Endothelial cell of umbilical vein (primary cell): ENCODE results near the gene LGMN. TPM values are rescaled to one million over a fixed set of nuclear protein-coding genes. Genes with fewer than 3 reads are reported as not detected.
A peak's percentile ranks its signal among the peaks of the same experiment; 100 is the strongest.

Source experiments
- BruUV-seq: library from RNA; stranded (reverse); fragments of 400-500 nt; replicated peaks from 2 replicates; lab custom pipeline; 2021; lab: Mats Ljungman, UMichigan
- CTCF ChIA-PET: fragments of 300-600, 350-600 bp; sonication (Branson Sonifier 250); formaldehyde crosslinking; loops from one replicate; lab custom pipeline; 2021; ENCODE audit warnings: antibody characterized with exemption, inconsistent platforms; lab: Charles Lee
- POLR2A ChIA-PET: fragments of 300-600, 350-600 bp; sonication (Branson Sonifier 250); formaldehyde crosslinking; loops from one replicate; lab custom pipeline; 2021; ENCODE audit warnings: antibody characterized with exemption, inconsistent platforms; lab: Charles Lee
- DNase-seq: peaks from one replicate; pipeline ENCODE4 v3.0.0-alpha.2; 2011; ENCODE audit warnings: low read depth, low spot score
- FAIRE-seq: peaks from 2 replicates; lab custom pipeline; 2011; peaks lifted over from hg19 to GRCh38; lab: Jason Lieb, UNC
- H2AFZ ChIP-seq: 2 replicates; pipeline ENCODE4 v1.6.0; 2012; ENCODE audit warnings: low read depth, low read length, control low read depth, inconsistent platforms
- H3K27ac ChIP-seq: 2 replicates; pipeline ENCODE4 v1.5.1; 2011; ENCODE audit warnings: low read depth, mild to moderate bottlenecking, control low read depth, low read length, moderate library complexity; ENCODE audit not compliant: insufficient read depth
- H3K27me3 ChIP-seq, 2 experiments: 2 replicates each; pipeline versions ENCODE4 v1.6.0 to v1.6.1; 2011; ENCODE audit warnings: low read length in 2 of 2, mixed read lengths in 1 of 2; ENCODE audit not compliant: control insufficient read depth in 2 of 2, insufficient read depth in 2 of 2
- H3K36me3 ChIP-seq, 2 experiments: 2 replicates in 1 of 2; 3 replicates in 1 of 2; pipeline ENCODE4 v1.5.1; 2011; ENCODE audit warnings: low read length in 2 of 2, mild to moderate bottlenecking in 1 of 2, moderate library complexity in 1 of 2; ENCODE audit not compliant: control insufficient read depth in 2 of 2, insufficient read depth in 2 of 2; ENCODE audit errors: extremely low read depth in 1 of 2
- H3K4me1 ChIP-seq: 3 replicates; pipeline ENCODE4 v1.5.1; 2011; ENCODE audit warnings: mild to moderate bottlenecking, low read length; ENCODE audit not compliant: control insufficient read depth, insufficient read depth; ENCODE audit errors: extremely low read depth
- H3K4me2 ChIP-seq: 2 replicates; pipeline ENCODE4 v1.6.1; 2011; ENCODE audit warnings: low read length, control low read depth, mixed read lengths; ENCODE audit not compliant: insufficient read depth
- H3K4me3 ChIP-seq, 3 experiments: fragments of 200-600 bp in 1 of 3; sonication (generic), shearing (Covaris generic) in 1 of 3; replicated peaks in 1 of 3; 2 replicates each; pipeline ENCODE4 v1.5.1; 2011 to 2016; ENCODE audit warnings: control low read depth in 3 of 3, low read length in 3 of 3, mild to moderate bottlenecking in 2 of 3, inconsistent platforms in 1 of 3, low read depth in 1 of 3, moderate library complexity in 1 of 3; ENCODE audit not compliant: insufficient read depth in 1 of 3
- H3K79me2 ChIP-seq: 2 replicates; pipeline ENCODE4 v1.6.0; 2012; ENCODE audit warnings: low read length, inconsistent platforms; ENCODE audit not compliant: control insufficient read depth, insufficient read depth
- H3K9ac ChIP-seq: replicated peaks from 2 replicates; pipeline ENCODE3; 2011; ENCODE audit warnings: low read length, control low read depth; ENCODE audit not compliant: insufficient read depth; ENCODE audit errors: extremely low read depth
- H3K9me1 ChIP-seq: replicated peaks from 3 replicates; pipeline ENCODE4 v1.6.0; 2011; ENCODE audit warnings: mild to moderate bottlenecking, low read length; ENCODE audit not compliant: control insufficient read depth, insufficient read depth; ENCODE audit errors: extremely low read depth
- H3K9me3 ChIP-seq: replicated peaks from 2 replicates; pipeline ENCODE4 v1.5.1; 2012; ENCODE audit warnings: low read length, inconsistent platforms; ENCODE audit not compliant: control insufficient read depth, insufficient read depth
- H4K20me1 ChIP-seq: replicated peaks from 2 replicates; pipeline ENCODE3; 2011; ENCODE audit warnings: mild to moderate bottlenecking, low read length; ENCODE audit not compliant: control insufficient read depth, insufficient read depth; ENCODE audit errors: extremely low read depth
- EZH2 ChIP-seq: IDR thresholded peaks from 2 replicates; pipeline ENCODE4 v1.6.1; 2012; ENCODE audit warnings: borderline replicate concordance, low read depth, mild to moderate bottlenecking, moderate library complexity, low read length, inconsistent platforms; ENCODE audit not compliant: severe bottlenecking
- FOS ChIP-seq: IDR thresholded peaks from 2 replicates; pipeline ENCODE4 v1.6.1; 2011; ENCODE audit warnings: mild to moderate bottlenecking, low read length, moderate library complexity, borderline replicate concordance; ENCODE audit not compliant: insufficient read depth
- GATA2 ChIP-seq: IDR thresholded peaks from 2 replicates; pipeline ENCODE4 v1.7.0; 2011; ENCODE audit warnings: low read depth, mild to moderate bottlenecking, moderate library complexity, mixed read lengths, low read length; ENCODE audit not compliant: insufficient read length, insufficient read depth
- JUN ChIP-seq: IDR thresholded peaks from 2 replicates; pipeline ENCODE4 v1.6.1; 2011; ENCODE audit warnings: borderline replicate concordance, low read depth; ENCODE audit not compliant: insufficient read length, insufficient read depth
- MYC ChIP-seq: IDR thresholded peaks from one replicate; pipeline ENCODE4 v1.6.1; 2011; ENCODE audit warnings: mild to moderate bottlenecking, low read depth, low read length
- POLR2A ChIP-seq: IDR thresholded peaks from 2 replicates; pipeline ENCODE4 v1.6.1; 2012; ENCODE audit warnings: low read depth, mild to moderate bottlenecking, control low read depth, low read length
- POLR2AphosphoS5 ChIP-seq: IDR thresholded peaks from 2 replicates; pipeline ENCODE4 v1.6.1; 2012; ENCODE audit warnings: low read depth, mild to moderate bottlenecking, control low read depth, low read length, moderate library complexity; ENCODE audit not compliant: insufficient read depth
- dilution Hi-C: fragments of 300-500 bp; cut with MboI; formaldehyde crosslinking; loops from one replicate; pipeline ENCODE4 v1.15.0; 2019; ENCODE audit warnings: low sequenced_read_pairs; ENCODE audit not compliant: extremely low pct_ligation_motif_present
- intact Hi-C: fragments of 100-400 bp; cut with micrococcal nuclease; formaldehyde crosslinking; loops from one replicate; pipeline ENCODE4 v1.10.0; 2022
- polyA plus RNA-seq, 4 experiments: library from polyadenylated mRNA; depleted of rRNA in 3 of 4; stranded (reverse) in 3 of 4; unstranded in 1 of 4; fragments of >200 nt; gene quantifications; 2 replicates each; pipeline versions ENCODE4 v1.2.1 to v1.2.3, GENCODE V29; 2011 to 2012; ENCODE audit warnings: missing spikeins in 1 of 4
- total RNA-seq: library from RNA; stranded (reverse); gene quantifications from 2 replicates; pipeline ENCODE4 v1.2.3, GENCODE V29; 2021
- TF ChIP-seq, protein P1 (sequence below), 2 donors: IDR thresholded peaks; 1 replicate in 1 of 2; 2 replicates in 1 of 2; pipeline ENCODE4 v1.5.1; 2011; ENCODE audit warnings: low read length in 2 of 2, mild to moderate bottlenecking in 2 of 2, moderate library complexity in 2 of 2, control low read depth in 1 of 2, inconsistent platforms in 1 of 2, low read depth in 1 of 2; ENCODE audit not compliant: insufficient read depth in 1 of 2; ENCODE audit errors: extremely low read depth in 1 of 2
- TF ChIP-seq, protein P2 (sequence below): IDR thresholded peaks from 2 replicates; pipeline ENCODE4 v1.6.1; 2011; ENCODE audit not compliant: insufficient read depth, insufficient read length

Gene LGMN
- total and polyA plus RNA-seq, 2 donors (not counting 3 experiments of a cell fraction or from before 2014, with no cell fraction given), result 56.7 to 99.2 TPM

DNA sequence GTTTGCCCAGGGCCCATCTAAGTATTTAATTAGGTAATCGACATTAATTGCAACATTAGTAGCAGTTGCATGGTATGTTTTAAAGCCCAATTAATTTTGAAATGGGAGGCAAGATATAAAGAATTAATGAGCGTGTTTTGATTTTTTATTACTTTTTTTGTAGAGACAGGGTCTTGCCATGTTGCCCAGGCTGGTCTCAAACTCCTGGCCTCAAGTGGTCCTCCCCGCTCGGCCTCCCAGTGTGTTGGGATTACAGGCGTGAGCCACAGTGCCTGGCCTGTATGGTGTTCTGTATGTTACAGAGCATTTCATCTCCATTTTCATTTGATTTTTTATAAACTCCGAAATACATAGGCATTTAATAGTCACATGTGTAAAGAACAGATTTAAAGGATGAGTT is 46.5 kb upstream of the LGMN start:
- Histone ChIP-seq H3K27me3 (no peaks in the 10 kb centered on the region), H3K79me2 (peaks cover 32% of the 10 kb centered on the region), H3K9me3 (no peaks in the 10 kb centered on the region), H3K4me1 (peaks cover 9% of the 10 kb centered on the region), H3K36me3 (no peaks in the 10 kb centered on the region), H3K4me2 (peak overlapping the region; percentile 73), H3K9me1 (no peaks in the 10 kb centered on the region), H3K9ac (peak overlapping the region; percentile 93), H2AFZ (no peak overlapping the region), H3K4me3 (peak overlapping the region; percentile 52 to 75 (median 75)), H3K27ac (peak overlapping the region; percentile 54), H4K20me1 (no peaks in the 10 kb centered on the region)
- CTCF ChIA-PET, result no interaction called here
- TF ChIP-seq, protein P1, sequence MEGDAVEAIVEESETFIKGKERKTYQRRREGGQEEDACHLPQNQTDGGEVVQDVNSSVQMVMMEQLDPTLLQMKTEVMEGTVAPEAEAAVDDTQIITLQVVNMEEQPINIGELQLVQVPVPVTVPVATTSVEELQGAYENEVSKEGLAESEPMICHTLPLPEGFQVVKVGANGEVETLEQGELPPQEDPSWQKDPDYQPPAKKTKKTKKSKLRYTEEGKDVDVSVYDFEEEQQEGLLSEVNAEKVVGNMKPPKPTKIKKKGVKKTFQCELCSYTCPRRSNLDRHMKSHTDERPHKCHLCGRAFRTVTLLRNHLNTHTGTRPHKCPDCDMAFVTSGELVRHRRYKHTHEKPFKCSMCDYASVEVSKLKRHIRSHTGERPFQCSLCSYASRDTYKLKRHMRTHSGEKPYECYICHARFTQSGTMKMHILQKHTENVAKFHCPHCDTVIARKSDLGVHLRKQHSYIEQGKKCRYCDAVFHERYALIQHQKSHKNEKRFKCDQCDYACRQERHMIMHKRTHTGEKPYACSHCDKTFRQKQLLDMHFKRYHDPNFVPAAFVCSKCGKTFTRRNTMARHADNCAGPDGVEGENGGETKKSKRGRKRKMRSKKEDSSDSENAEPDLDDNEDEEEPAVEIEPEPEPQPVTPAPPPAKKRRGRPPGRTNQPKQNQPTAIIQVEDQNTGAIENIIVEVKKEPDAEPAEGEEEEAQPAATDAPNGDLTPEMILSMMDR (IDR thresholded peaks at IDR 0.05; ENCODE audit: extremely low read depth in 1 of 2, insufficient read depth in 1 of 2, low read depth in 1 of 2, low read length in 2 of 2), result no peak
- TF ChIP-seq, protein P2, sequence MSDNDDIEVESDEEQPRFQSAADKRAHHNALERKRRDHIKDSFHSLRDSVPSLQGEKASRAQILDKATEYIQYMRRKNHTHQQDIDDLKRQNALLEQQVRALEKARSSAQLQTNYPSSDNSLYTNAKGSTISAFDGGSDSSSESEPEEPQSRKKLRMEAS, result no peak
- TF ChIP-seq GATA2 (no peak), FOS (no peak), EZH2 (no peak), POLR2A (no peak), JUN (no peak), MYC (no peak), POLR2AphosphoS5 (no peak)
- dilution Hi-C loops (no loop called here), intact Hi-C loops (loop anchor here (1.0 to 5.0 kb wide), 6 partner anchors 47 to 689 kb away; partner anchors contain the start of genes ATXN3, CPSF2, LGMN and NDUFB1)
- BruUV-seq, result no TSS peak
- DNase-seq, result no peak
- FAIRE-seq, result peak; percentile 55
- POLR2A ChIA-PET, result no interaction called here
